Measurements from ENCODE around the gene PARVB.

- no peak for TF ChIP-seq CTCF (IDR thresholded peaks at IDR 0.05 in 4 of 5, conservative IDR thresholded peaks at IDR 0.05 in 1 of 5)
- no peak for TF ChIP-seq POLR2A (IDR thresholded peaks at IDR 0.05)
Measured at GRCh38 chr22:44098021-44098739, 74.1 kb downstream of the PARVB start.

Measured in gastrocnemius medialis (tissue), 4 donors.